ENCODE results near the gene STBD1. TPM values are rescaled to one million over a fixed set of nuclear protein-coding genes. Genes with fewer than 3 reads are reported as not detected.

STBD1 gene
- total and polyA plus RNA-seq, 7 experiments from 2014 or later: 0.27 to 2.1 (median 0.72) TPM; not detected in 1

GRCh38 chr4:76310683-76311082 is 4.2 kb downstream of the STBD1 start:
- peaks cover 0 to 11% (median 3%) of the 10 kb centered on the region in 11 donors for H3K9me3 Mint-ChIP-seq
- Histone ChIP-seq H3K4me1 (ENCODE audit: control insufficient read depth in 2 of 2, insufficient read depth in 2 of 2, low read length in 2 of 2) (peaks cover under 1 to 2% of the 10 kb centered on the region in 2 donors), H3K4me3 (ENCODE audit: low read length) (no peak overlapping the region), H3K9me3 (ENCODE audit: control insufficient read depth in 2 of 3, low read length in 3 of 3) (peaks cover 0 to 2% (median 1%) of the 10 kb centered on the region in 3 experiments), H3K27me3 (ENCODE audit: control insufficient read depth in 2 of 2, insufficient read depth in 2 of 2, low read length in 2 of 2) (no peaks in the 10 kb centered on the region), H3K27ac (ENCODE audit: low read depth, low read length) (no peak overlapping the region), H3K36me3 (ENCODE audit: control insufficient read depth in 2 of 3, insufficient read depth in 3 of 3, low read length in 3 of 3) (peaks cover 0 to 5% (median 0%) of the 10 kb centered on the region in 3 experiments)
- H3K27ac Mint-ChIP-seq: no peak overlapping the region
- H3K4me3 Mint-ChIP-seq: no peak overlapping the region
- H3K36me3 Mint-ChIP-seq: peaks cover 0 to 12% (median 4%) of the 10 kb centered on the region in 5 donors
- ChIA-PET POLR2A (no interaction called here), CTCF (no interaction called here)
- ATAC-seq: no peak
- no peak for DNase-seq
- H3K27me3 Mint-ChIP-seq: peaks cover 0 to 48% (median 0%) of the 10 kb centered on the region in 5 donors
- intact Hi-C loops (cut with micrococcal nuclease): no loop called here
- peaks cover 0 to 8% (median 3%) of the 10 kb centered on the region in 7 donors for H3K4me1 Mint-ChIP-seq

DNA sequence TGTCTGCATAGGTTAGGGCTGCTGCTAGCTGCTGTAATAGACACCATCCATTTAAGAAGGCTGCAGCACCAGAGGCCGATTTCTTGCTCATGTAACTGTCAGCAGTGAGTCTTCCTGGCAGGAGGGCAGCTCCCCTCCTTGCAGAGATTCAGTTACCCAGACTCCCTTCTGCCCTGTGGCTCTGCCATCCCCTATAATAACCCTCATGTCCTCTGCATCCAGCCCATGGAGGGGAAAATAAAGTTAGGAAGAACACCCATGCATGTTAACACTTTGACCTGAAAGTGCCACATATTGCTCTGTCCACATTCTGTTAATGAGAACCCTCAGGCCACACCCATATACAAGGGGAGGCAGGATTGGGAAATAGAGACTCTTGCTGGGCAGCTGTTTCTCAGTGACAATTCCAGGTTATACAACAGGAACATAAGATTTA is 5.4 kb downstream of the STBD1 start:
- ATAC-seq: no peak
- ChIA-PET POLR2A (no interaction called here), CTCF (no interaction called here)
- Histone ChIP-seq H3K9me3 (ENCODE audit: control insufficient read depth in 2 of 3, low read length in 3 of 3) (peaks cover 0 to 5% (median 3%) of the 10 kb centered on the region in 3 experiments), H3K4me1 (ENCODE audit: control insufficient read depth in 2 of 2, insufficient read depth in 2 of 2, low read length in 2 of 2) (no peaks in the 10 kb centered on the region), H3K4me3 (ENCODE audit: low read length) (no peak overlapping the region), H3K36me3 (ENCODE audit: control insufficient read depth in 2 of 3, insufficient read depth in 3 of 3, low read length in 3 of 3) (no peaks in the 10 kb centered on the region), H3K27me3 (ENCODE audit: control insufficient read depth in 2 of 2, insufficient read depth in 2 of 2, low read length in 2 of 2) (no peaks in the 10 kb centered on the region), H3K27ac (ENCODE audit: low read depth, low read length) (no peak overlapping the region)
- H3K36me3 Mint-ChIP-seq: peaks cover 4 to 13% (median 11%) of the 10 kb centered on the region in 5 donors
- intact Hi-C loops (cut with micrococcal nuclease): no loop called here
- H3K4me1 Mint-ChIP-seq: peaks cover 0 to 4% (median 0%) of the 10 kb centered on the region in 7 donors
- H3K27ac Mint-ChIP-seq: no peak overlapping the region
- no peak for DNase-seq
- peaks cover 0 to 54% (median 12%) of the 10 kb centered on the region in 5 donors for H3K27me3 Mint-ChIP-seq
- no peak overlapping the region for H3K4me3 Mint-ChIP-seq
- H3K9me3 Mint-ChIP-seq: peaks cover 2 to 23% (median 12%) of the 10 kb centered on the region in 11 donors

DNA sequence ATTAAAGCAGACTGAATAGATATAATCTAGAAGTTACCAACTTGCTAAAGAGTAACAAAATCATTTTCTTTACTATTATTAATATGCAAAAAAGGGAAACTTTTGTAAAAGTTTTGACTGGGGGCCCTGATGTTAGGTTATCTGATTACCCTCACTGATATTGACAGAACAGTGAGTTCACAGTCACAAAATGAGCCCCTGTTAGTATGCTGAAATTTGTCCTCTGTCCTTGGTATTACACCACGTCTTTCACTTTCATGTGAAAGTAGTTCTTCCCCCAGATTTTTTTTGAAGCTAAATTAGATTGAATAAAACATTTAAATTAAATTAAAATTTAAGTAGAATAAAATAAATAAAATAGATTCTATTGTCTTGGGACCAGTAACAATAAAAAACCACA is 5.9 kb downstream of the STBD1 start:
- DNase-seq (no peak), ATAC-seq (no peak)
- Mint-ChIP-seq H3K4me1 (peaks cover 0 to 4% (median 0%) of the 10 kb centered on the region in 7 donors), H3K36me3 (peaks cover 4 to 17% (median 13%) of the 10 kb centered on the region in 5 donors), H3K9me3 (peaks cover 2 to 28% (median 16%) of the 10 kb centered on the region in 11 donors), H3K4me3 (no peak overlapping the region), H3K27me3 (peaks cover 0 to 56% (median 16%) of the 10 kb centered on the region in 5 donors), H3K27ac (no peak overlapping the region)
- peaks cover 0 to 5% (median 3%) of the 10 kb centered on the region in 3 experiments for H3K9me3 ChIP-seq (ENCODE audit: control insufficient read depth in 2 of 3, low read length in 3 of 3)
- H3K27me3 ChIP-seq (ENCODE audit: control insufficient read depth in 2 of 2, insufficient read depth in 2 of 2, low read length in 2 of 2): no peaks in the 10 kb centered on the region
- CTCF ChIA-PET: no interaction called here
- no peaks in the 10 kb centered on the region for H3K4me1 ChIP-seq (ENCODE audit: control insufficient read depth in 2 of 2, insufficient read depth in 2 of 2, low read length in 2 of 2)
- intact Hi-C loops (cut with micrococcal nuclease): no loop called here
- H3K27ac ChIP-seq (ENCODE audit: low read depth, low read length): no peak overlapping the region
- POLR2A ChIA-PET: no interaction called here
- H3K4me3 ChIP-seq (ENCODE audit: low read length): no peak overlapping the region
- H3K36me3 ChIP-seq (ENCODE audit: control insufficient read depth in 2 of 3, insufficient read depth in 3 of 3, low read length in 3 of 3): no peaks in the 10 kb centered on the region

DNA sequence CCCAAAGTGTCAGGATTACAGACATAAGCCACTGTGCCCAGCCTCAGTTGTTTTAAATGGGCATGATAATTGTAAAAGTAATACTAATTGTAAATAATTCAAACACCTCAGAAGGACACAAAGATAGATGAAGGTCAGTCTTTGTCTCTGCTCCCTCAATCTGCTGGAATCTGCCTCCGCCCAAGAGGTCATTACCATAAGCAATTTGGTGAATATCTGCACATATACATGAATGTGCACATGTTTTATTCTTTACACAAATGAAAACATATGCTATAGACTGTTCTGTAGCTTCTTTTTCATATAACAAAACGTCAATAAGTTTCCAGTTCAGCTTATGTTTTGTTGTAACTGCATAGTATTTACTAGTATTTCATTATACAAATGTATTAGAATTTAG is 7.0 kb downstream of the STBD1 start:
- H3K9me3 ChIP-seq (ENCODE audit: control insufficient read depth in 2 of 3, low read length in 3 of 3): peaks cover 0 to 5% (median 3%) of the 10 kb centered on the region in 3 experiments
- Mint-ChIP-seq H3K4me3 (no peak overlapping the region), H3K4me1 (peaks cover 0 to 2% (median 0%) of the 10 kb centered on the region in 7 donors), H3K9me3 (peaks cover 2 to 39% (median 20%) of the 10 kb centered on the region in 11 donors), H3K36me3 (peaks cover 10 to 17% (median 13%) of the 10 kb centered on the region in 5 donors), H3K27ac (no peak overlapping the region), H3K27me3 (peaks cover 0 to 52% (median 25%) of the 10 kb centered on the region in 5 donors)
- no peak for ATAC-seq
- H3K36me3 ChIP-seq (ENCODE audit: control insufficient read depth in 2 of 3, insufficient read depth in 3 of 3, low read length in 3 of 3): no peaks in the 10 kb centered on the region
- DNase-seq: no peak
- H3K4me3 ChIP-seq (ENCODE audit: low read length): no peak overlapping the region
- no peaks in the 10 kb centered on the region for H3K27me3 ChIP-seq (ENCODE audit: control insufficient read depth in 2 of 2, insufficient read depth in 2 of 2, low read length in 2 of 2)
- intact Hi-C loops (cut with micrococcal nuclease): no loop called here
- no peak overlapping the region for H3K27ac ChIP-seq (ENCODE audit: low read depth, low read length)
- POLR2A ChIA-PET: no interaction called here
- no peaks in the 10 kb centered on the region for H3K4me1 ChIP-seq (ENCODE audit: control insufficient read depth in 2 of 2, insufficient read depth in 2 of 2, low read length in 2 of 2)
- CTCF ChIA-PET: no interaction called here

- H3K27me3 Mint-ChIP-seq: peaks cover 0 to 47% (median 29%) of the 10 kb centered on the region in 5 donors
- intact Hi-C loops (cut with micrococcal nuclease): no loop called here
Measured at GRCh38 chr4:76315267-76315918, 8.9 kb downstream of the STBD1 start.

GRCh38 chr4:76316131-76316530 is 9.6 kb downstream of the STBD1 start:
- Mint-ChIP-seq H3K9me3 (peaks cover 6 to 54% (median 28%) of the 10 kb centered on the region in 11 donors), H3K27me3 (peaks cover 0 to 50% (median 29%) of the 10 kb centered on the region in 5 donors), H3K36me3 (peaks cover 2 to 17% (median 12%) of the 10 kb centered on the region in 5 donors), H3K4me1 (no peaks in the 10 kb centered on the region), H3K27ac (no peak overlapping the region), H3K4me3 (no peak overlapping the region)
- ChIA-PET CTCF (no interaction called here), POLR2A (interaction anchor here (1.6 kb wide), 1 partner anchor 9 kb away, joined by 4 read pairs; no protein-coding TSS in a partner anchor)
- DNase-seq (no peak), ATAC-seq (no peak)
- H3K9me3 ChIP-seq (ENCODE audit: control insufficient read depth in 2 of 3, low read length in 3 of 3): peaks cover 0 to 5% (median 3%) of the 10 kb centered on the region in 3 experiments
- intact Hi-C loops (cut with micrococcal nuclease): no loop called here
- H3K4me3 ChIP-seq (ENCODE audit: low read length): no peak overlapping the region
- no peaks in the 10 kb centered on the region for H3K27me3 ChIP-seq (ENCODE audit: control insufficient read depth in 2 of 2, insufficient read depth in 2 of 2, low read length in 2 of 2)
- no peaks in the 10 kb centered on the region for H3K36me3 ChIP-seq (ENCODE audit: control insufficient read depth in 2 of 3, insufficient read depth in 3 of 3, low read length in 3 of 3)
- no peaks in the 10 kb centered on the region for H3K4me1 ChIP-seq (ENCODE audit: control insufficient read depth in 2 of 2, insufficient read depth in 2 of 2, low read length in 2 of 2)
- no peak overlapping the region for H3K27ac ChIP-seq (ENCODE audit: low read depth, low read length)

More at GRCh38 chr4:76315267-76315918, 8.9 kb downstream of the STBD1 start:
- Histone ChIP-seq H3K9me3 (ENCODE audit: control insufficient read depth in 2 of 3, low read length in 3 of 3) (peaks cover 0 to 5% (median 3%) of the 10 kb centered on the region in 3 experiments), H3K36me3 (ENCODE audit: control insufficient read depth in 2 of 3, insufficient read depth in 3 of 3, low read length in 3 of 3) (no peaks in the 10 kb centered on the region), H3K4me1 (ENCODE audit: control insufficient read depth in 2 of 2, insufficient read depth in 2 of 2, low read length in 2 of 2) (no peaks in the 10 kb centered on the region), H3K27ac (ENCODE audit: low read depth, low read length) (no peak overlapping the region), H3K27me3 (ENCODE audit: control insufficient read depth in 2 of 2, insufficient read depth in 2 of 2, low read length in 2 of 2) (no peaks in the 10 kb centered on the region), H3K4me3 (ENCODE audit: low read length) (no peak overlapping the region)
- Mint-ChIP-seq H3K27ac (no peak overlapping the region), H3K9me3 (peaks cover 5 to 52% (median 26%) of the 10 kb centered on the region in 11 donors), H3K4me1 (no peaks in the 10 kb centered on the region), H3K36me3 (peaks cover 2 to 17% (median 12%) of the 10 kb centered on the region in 5 donors), H3K4me3 (no peak overlapping the region)
- no peak for DNase-seq
- ATAC-seq: no peak
- ChIA-PET CTCF (interaction anchor here (0.6 to 0.7 kb wide), 2 partner anchors 60 to 111 kb away, joined by 3 to 4 read pairs; no protein-coding TSS in a partner anchor), POLR2A (interaction anchor here (1.4 kb wide), 1 partner anchor 10 kb away, joined by 3 read pairs; no protein-coding TSS in a partner anchor)
